Effector memory CD8-positive, alpha-beta T cell (primary cell): ENCODE data around the gene KLHL9.
"Not testable (repeated sequence)": the region's sequence is repeated elsewhere in the genome, so short reads cannot be mapped to it uniquely, and the experiment has no call there.

Experiments
- ATAC-seq: fragments of 150-1000 bp; cut with Tn5 transposase; replicated peaks from 2 replicates; pipeline ENCODE4 v1.10.0; 2021; ENCODE audit warnings: mild to moderate bottlenecking, moderate library complexity
- DNase-seq, 3 experiments: peaks; one replicate each; pipeline ENCODE4 v3.0.0; 2021
- H3K27ac Mint-ChIP-seq, 2 donors: one replicate each; pipeline ENCODE4 v1.8.0; 2022; ENCODE audit warnings: mild to moderate bottlenecking in 2 of 2, mixed read lengths in 2 of 2, moderate library complexity in 2 of 2
- H3K27me3 Mint-ChIP-seq, 2 donors: one replicate each; pipeline ENCODE4 v1.8.0; 2022; ENCODE audit warnings: mixed read lengths in 2 of 2
- H3K36me3 Mint-ChIP-seq: one replicate; pipeline ENCODE4 v1.8.0; 2022; ENCODE audit warnings: mild to moderate bottlenecking, moderate library complexity, mixed read lengths; ENCODE audit not compliant: insufficient read depth
- H3K4me1 Mint-ChIP-seq, 2 donors: one replicate each; pipeline ENCODE4 v1.8.0; 2022; ENCODE audit warnings: low read depth in 2 of 2, mixed read lengths in 2 of 2
- H3K4me3 Mint-ChIP-seq, 2 donors: one replicate each; pipeline ENCODE4 v1.8.0; 2022; ENCODE audit warnings: mild to moderate bottlenecking in 2 of 2, mixed read lengths in 2 of 2, moderate library complexity in 2 of 2
- H3K9me3 Mint-ChIP-seq, 2 donors: one replicate each; pipeline ENCODE4 v1.8.0; 2022; ENCODE audit warnings: mixed read lengths in 2 of 2
- total RNA-seq, 9 experiments: gene quantifications; one replicate each; lab custom pipeline; 2026; lab: John Stamatoyannopoulos, UW

The KLHL9 gene, protein sequence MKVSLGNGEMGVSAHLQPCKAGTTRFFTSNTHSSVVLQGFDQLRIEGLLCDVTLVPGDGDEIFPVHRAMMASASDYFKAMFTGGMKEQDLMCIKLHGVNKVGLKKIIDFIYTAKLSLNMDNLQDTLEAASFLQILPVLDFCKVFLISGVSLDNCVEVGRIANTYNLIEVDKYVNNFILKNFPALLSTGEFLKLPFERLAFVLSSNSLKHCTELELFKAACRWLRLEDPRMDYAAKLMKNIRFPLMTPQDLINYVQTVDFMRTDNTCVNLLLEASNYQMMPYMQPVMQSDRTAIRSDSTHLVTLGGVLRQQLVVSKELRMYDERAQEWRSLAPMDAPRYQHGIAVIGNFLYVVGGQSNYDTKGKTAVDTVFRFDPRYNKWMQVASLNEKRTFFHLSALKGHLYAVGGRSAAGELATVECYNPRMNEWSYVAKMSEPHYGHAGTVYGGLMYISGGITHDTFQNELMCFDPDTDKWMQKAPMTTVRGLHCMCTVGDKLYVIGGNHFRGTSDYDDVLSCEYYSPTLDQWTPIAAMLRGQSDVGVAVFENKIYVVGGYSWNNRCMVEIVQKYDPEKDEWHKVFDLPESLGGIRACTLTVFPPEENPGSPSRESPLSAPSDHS
- 29.6 to 90.8 (median 59.4) reads per million in 9 experiments for total RNA-seq

DNA sequence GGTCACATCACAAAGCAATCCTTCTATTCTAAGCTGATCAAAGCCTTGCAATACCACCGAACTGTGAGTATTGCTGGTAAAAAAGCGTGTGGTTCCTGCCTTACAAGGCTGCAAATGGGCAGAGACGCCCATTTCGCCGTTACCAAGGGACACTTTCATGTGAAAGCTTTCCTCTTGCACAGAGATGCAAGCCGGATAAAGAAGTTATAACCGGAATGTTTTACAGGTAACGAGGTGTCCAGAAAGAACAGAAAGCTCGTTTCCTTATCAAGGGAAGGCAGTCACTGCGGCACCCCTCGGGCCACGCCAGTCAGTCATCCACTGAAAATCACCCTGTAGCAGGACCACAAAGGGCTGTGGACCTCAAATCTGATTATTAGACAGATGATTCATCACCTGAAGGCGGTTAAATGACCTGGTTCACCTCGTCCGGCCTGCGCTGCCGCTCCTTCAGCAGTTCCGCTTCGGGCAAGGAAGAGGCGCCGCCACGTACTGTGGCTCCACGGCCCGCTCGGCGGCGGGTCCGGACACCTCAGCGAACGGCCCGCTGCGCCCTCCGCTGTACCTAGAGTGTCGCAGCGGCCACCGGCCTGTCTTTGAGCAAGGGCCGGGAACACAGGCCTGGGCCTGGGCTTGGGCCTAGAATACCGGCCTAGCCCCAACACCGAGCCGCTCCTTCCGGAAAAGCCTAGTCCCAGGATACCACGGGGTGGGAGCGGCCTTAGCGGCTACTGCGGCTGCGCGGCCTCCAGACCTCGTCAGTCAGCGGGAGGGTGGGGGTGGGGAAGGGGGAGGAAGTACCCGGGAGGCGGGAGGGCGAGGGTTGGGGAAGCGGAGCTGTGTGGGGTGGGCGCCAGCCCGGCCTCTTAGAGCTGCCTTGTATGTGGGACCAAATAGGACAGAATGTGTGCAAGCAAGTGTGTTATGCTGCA, at the start of gene KLHL9:
Gene KLHL9, minus strand, starts transcription at position 704 of the 932 bp plus-strand sequence. Its CDS starts 545 bp downstream, at position 159.
- Mint-ChIP-seq H3K27ac (peak within 1 kb of the TSS; percentile 95 to 97), H3K9me3 (no peaks in the 10 kb centered on the region), H3K27me3 (peaks cover 0 to 12% of the 10 kb centered on the region in 2 donors), H3K4me1 (peaks cover 35 to 55% of the 10 kb centered on the region in 2 donors), H3K36me3 (peaks cover 31% of the 10 kb centered on the region), H3K4me3 (peak within 1 kb of the TSS; percentile 90 to 91)
- DNase-seq (peak; percentile 74 to 78 (median 76)), ATAC-seq (peak; percentile 83)

DNA sequence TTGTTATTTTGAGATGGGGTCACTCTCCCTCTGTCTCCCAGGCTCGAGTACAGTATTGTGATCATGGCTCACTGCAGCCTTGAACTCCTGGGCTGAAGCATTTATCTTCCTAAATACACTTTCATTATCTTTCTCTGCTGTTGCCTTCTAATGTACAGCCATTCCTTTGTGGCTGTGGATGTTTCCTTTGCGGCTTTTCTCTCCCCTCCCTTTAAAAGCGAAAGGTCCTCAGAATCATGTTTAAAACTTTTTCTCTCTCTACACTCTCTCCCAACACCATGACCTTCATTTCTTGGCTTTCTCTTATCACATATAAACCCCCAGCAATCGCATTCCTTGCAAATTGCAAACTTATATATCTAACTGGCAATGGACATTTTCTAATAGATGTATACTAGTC, 48.4 kb upstream of the KLHL9 start:
- no peak overlapping the region for H3K27ac Mint-ChIP-seq
- no peaks in the 10 kb centered on the region for H3K9me3 Mint-ChIP-seq
- DNase-seq (no peak), ATAC-seq (no peak)
- no peaks in the 10 kb centered on the region for H3K36me3 Mint-ChIP-seq
- H3K27me3 Mint-ChIP-seq = peaks cover 50 to 54% of the 10 kb centered on the region in 2 donors
- H3K4me3 Mint-ChIP-seq = no peak overlapping the region
- H3K4me1 Mint-ChIP-seq = peaks cover 6 to 10% of the 10 kb centered on the region in 2 donors

DNA sequence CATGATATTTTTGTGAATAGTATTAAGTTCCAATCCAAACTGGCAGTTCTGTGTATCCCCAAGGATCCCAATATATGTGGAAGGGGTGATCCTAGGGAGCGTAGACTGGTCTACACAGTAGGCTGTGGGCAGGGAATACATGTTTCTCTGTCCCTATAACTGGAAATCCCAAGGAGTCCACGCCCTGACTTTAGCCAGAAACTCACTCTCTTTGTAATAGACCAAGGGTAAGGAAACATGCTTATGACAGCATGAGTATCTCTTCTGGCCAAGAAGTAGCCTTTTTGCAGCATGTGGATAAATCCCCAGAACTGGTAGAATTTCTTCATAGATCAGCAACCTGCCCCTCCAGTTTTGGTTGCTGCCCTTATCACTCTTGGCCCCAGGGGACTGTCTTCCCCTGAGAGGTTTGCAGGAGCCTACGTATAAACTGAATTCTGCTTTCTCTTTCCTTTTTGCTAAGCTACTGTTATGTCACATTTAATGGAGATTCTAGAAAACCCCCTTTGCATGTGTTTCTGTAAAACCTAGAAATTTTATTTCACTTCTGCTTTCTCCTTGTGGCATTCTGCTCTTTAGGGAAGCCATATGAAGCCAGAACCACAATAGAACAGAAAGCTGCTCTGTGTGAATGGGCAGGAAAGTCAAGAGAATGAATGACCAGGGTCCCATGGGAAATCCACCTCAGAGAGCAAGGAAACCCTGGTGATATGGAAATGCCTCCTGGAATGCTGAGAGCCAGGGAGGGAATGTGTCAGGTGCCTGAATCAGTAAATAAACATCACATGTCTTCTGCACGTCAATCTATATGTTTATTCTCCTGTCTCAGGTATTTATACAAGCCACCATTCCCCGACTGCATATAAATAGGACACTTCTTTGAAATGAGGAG, 46.5 kb upstream of the KLHL9 start:
- H3K4me1 Mint-ChIP-seq = peaks cover 6 to 10% of the 10 kb centered on the region in 2 donors
- no peaks in the 10 kb centered on the region for H3K36me3 Mint-ChIP-seq
- H3K9me3 Mint-ChIP-seq = no peaks in the 10 kb centered on the region
- DNase-seq (no peak), ATAC-seq (peak; percentile 90)
- H3K27ac Mint-ChIP-seq = no peak overlapping the region
- peak overlapping the region; percentile 34 to 45 for H3K4me3 Mint-ChIP-seq
- peaks cover 52 to 54% of the 10 kb centered on the region in 2 donors for H3K27me3 Mint-ChIP-seq

DNA sequence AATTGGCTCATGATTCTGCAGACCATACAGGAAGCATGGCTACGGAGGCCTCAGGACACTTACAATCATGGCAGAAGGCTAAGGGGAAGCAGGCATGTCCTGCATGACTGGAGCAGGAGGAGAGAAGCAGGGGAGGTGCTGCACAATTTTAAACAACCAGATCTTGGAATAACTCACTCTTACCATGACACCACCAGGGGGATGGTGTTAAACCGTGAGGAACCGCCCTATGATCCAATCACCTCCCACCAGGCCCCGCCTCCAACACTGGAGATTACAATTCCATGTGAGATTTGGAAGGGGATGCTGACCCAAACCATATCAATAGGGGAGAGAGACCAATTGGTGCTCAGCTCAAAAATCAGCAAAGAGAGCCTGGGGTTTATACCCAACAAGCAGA, 36.3 kb upstream of the KLHL9 start:
- not testable (repeated sequence) for DNase-seq, H3K9me3 Mint-ChIP-seq, ATAC-seq, H3K4me3 Mint-ChIP-seq, H3K36me3 Mint-ChIP-seq, H3K27ac Mint-ChIP-seq, H3K4me1 Mint-ChIP-seq
- peaks cover 46 to 50% of the 10 kb centered on the region in 2 donors for H3K27me3 Mint-ChIP-seq

DNA sequence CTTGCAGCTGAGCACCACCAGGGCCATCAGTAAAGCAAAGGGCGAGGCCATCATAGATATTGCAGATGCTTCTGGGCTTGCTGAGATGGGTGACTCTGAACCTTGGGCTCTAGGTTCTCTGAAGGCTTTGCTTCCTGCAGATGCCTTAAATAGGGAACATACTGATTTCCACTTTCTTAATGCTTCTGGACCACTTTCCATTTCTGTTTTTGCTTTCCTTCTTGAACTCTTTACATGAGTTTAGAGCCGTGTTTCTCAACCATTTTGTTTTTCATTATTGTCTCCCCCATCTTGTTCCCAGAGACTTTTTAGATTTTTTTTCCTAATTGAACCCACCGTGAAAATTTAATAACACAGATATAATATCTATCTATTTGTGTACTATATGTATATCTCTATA, 32.8 kb upstream of the KLHL9 start, which contains the start of gene IFNA13:
Gene IFNA13, minus strand, starts transcription at position 101 of the 400 bp plus-strand sequence. Its CDS starts 47 bp downstream, at position 54.
- peaks cover 61 to 62% of the 10 kb centered on the region in 2 donors for H3K27me3 Mint-ChIP-seq
- no peak within 1 kb of the TSS for H3K27ac Mint-ChIP-seq
- H3K9me3 Mint-ChIP-seq = no peaks in the 10 kb centered on the region
- DNase-seq (no peak), ATAC-seq (no peak)
- H3K36me3 Mint-ChIP-seq = no peaks in the 10 kb centered on the region
- H3K4me3 Mint-ChIP-seq = no peak within 1 kb of the TSS
- no peaks in the 10 kb centered on the region for H3K4me1 Mint-ChIP-seq

DNA sequence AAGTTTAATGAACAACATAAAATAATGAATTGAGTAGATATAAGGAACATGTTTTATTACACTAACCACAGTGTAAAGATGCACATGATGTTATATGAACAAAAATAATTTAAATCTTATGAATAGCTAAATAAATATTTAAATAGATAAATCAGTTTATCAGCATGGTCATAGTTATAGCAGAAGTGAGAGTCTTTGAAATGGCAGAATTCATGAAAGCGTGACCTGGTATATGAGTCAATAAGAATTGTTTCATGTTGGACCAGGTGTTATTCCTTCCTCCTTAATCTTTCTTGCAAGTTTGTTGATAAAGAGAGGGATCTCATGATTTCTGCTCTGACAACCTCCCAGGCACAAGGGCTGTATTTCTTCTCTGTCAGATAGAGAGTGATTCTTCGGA, 32.0 kb upstream of the KLHL9 start:
- H3K27ac Mint-ChIP-seq, H3K9me3 Mint-ChIP-seq, ATAC-seq, H3K36me3 Mint-ChIP-seq, H3K4me3 Mint-ChIP-seq, H3K4me1 Mint-ChIP-seq, DNase-seq: not testable (repeated sequence)
- peaks cover 64 to 65% of the 10 kb centered on the region in 2 donors for H3K27me3 Mint-ChIP-seq

DNA sequence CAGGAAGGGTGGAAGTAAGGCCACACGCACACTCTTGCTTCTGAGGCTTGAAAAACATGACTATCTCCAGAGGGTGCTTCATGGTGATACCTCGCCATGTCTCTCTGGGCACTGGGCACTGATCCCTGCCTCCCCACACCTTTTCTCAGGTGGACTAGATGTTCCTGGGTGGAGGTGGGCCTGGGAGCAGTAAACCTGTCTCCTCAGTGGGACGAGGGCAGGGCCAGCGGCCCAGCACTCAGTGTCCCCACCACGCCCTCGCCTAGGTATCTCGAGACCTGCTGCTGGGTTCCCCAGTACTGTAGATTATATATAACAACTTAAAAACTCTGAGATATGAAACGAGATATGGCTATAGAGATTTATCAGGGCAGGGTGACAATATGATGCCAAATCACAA, 27.1 kb upstream of the KLHL9 start:
- H3K4me3 Mint-ChIP-seq = no peak overlapping the region
- no peaks in the 10 kb centered on the region for H3K9me3 Mint-ChIP-seq
- H3K27me3 Mint-ChIP-seq = peaks cover 38 to 51% of the 10 kb centered on the region in 2 donors
- H3K36me3 Mint-ChIP-seq = no peaks in the 10 kb centered on the region
- no peak overlapping the region for H3K27ac Mint-ChIP-seq
- DNase-seq (no peak), ATAC-seq (no peak)
- H3K4me1 Mint-ChIP-seq = peaks cover 3 to 9% of the 10 kb centered on the region in 2 donors

DNA sequence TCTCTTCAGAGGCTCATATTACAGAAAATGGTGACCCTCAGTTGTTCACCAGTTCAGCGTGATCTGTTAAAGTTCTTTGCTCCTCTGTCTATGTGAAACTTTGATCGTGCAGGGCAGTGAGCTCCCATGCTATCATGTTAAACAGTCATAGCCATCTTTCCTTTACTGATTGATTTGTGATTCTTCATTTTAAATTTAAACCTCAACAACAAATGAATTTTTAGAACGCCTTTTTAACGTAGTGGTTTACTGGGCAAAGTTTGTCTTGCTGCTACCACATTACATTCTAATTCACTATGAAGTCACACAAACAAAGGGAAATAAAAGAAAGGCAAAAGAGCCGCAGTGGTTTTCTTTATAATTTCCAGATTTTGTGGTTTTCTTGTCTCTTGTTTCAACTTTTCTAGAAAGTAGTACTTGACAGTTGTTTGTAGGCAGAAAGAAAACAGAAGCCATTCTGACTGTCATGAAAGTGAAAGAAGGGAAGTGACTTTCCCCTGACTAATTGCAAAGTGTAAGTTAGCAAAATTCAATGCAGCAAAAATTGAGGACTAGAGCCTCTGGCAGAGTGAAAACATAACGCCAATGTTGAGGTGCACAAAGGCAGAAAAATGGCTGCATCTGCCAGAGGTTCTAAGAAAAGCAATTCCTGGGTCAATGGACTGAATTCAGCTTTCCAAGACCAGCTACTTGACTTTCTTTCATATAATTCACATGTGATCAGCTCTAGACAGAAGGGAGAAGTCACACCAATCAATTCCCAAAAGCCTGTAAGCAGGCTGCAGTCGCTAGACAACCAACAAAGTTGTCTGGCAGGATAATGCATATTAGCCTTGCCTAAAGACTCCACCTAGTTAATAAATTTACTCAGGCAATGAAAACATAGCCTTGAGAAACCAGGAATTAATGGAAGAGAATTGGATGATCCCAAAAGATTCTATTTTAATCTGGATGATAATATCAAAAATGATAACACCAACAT, 22.6 kb upstream of the KLHL9 start:
- peak overlapping the region; percentile 44 to 72 for H3K27ac Mint-ChIP-seq
- ATAC-seq = peak; percentile 45
- H3K9me3 Mint-ChIP-seq = no peaks in the 10 kb centered on the region
- no peak for DNase-seq
- peaks cover 4 to 13% of the 10 kb centered on the region in 2 donors for H3K4me1 Mint-ChIP-seq
- H3K36me3 Mint-ChIP-seq = peaks cover 3% of the 10 kb centered on the region
- H3K27me3 Mint-ChIP-seq = peaks cover 9 to 26% of the 10 kb centered on the region in 2 donors
- H3K4me3 Mint-ChIP-seq = peak overlapping the region; percentile 65 to 66

DNA sequence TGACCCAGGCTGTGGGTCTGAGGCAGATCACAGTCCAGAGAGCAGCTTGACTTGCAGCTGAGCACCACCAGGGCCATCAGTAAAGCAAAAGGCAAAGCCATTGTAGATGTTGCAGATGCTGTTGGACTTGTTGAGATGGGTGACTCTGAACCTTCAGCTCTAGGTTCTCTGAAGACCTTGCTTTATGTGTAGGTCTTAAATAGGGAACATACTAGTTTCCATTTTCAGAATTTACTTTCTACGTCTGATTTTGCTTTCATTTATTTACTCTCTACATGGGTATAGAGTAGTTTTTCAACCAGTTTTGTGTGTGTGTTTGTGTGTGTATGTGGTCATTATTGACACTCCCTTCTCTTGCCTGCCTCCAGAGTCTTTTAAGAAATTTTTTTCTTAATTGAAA, 15.6 kb upstream of the KLHL9 start, which contains the start of gene IFNA6:
Gene IFNA6, minus strand, starts transcription at position 101 of the 400 bp plus-strand sequence. Its CDS starts 0 bp downstream, at position 101.
- ATAC-seq = no peak
- Mint-ChIP-seq H3K9me3 (no peaks in the 10 kb centered on the region), H3K4me3 (no peak within 1 kb of the TSS), H3K27me3 (peaks cover 46 to 48% of the 10 kb centered on the region in 2 donors), H3K36me3 (peaks cover 3% of the 10 kb centered on the region), H3K27ac (no peak within 1 kb of the TSS), H3K4me1 (no peaks in the 10 kb centered on the region)
- no peak for DNase-seq

DNA sequence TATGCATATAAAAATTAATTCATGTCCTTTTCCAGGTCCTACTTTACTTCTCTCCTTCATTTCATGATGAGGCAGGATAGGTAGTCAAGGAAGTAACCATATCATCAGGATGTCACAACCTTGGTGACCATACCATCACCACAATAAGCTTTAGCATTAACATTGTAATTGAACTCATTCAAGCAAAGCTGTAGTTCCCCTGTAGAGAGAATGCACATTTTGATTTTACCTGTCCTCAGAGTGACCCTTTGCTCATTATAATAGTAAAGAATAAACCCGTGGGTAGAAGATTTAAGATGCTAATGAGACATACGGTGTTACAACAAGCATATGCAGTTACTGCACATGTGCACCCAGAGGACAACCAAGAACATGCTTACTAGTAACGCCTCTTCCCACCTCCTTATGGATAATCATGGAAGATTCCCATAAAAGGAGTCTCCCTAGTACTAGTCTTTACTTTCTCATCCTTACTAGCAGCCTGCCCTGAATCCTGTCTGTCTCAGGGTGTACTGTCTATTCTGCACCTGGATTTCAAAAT, 13.3 kb upstream of the KLHL9 start:
- ATAC-seq (no peak), DNase-seq (no peak)
- Mint-ChIP-seq H3K27me3 (peaks cover 58 to 62% of the 10 kb centered on the region in 2 donors), H3K4me1 (no peaks in the 10 kb centered on the region), H3K9me3 (no peaks in the 10 kb centered on the region), H3K4me3 (no peak overlapping the region), H3K27ac (no peak overlapping the region), H3K36me3 (no peaks in the 10 kb centered on the region)

DNA sequence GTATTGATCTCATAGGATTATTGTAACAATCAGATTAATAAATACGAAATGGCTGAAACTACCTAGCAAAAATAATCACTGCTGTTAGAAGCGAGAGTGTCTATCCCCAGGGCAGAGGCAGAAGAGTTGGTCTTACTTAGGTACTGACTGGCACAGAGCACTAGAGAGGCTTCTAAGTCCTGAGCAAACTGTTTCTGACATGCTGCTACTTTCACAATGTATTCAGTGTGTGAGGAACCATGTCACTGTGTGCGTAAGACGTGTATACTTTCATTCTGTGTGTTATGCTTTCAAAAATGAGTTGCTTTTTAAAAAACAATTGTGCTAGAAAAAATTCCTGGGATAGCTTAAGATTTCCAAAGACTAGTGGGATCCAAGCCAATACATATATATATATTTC, 5.5 kb upstream of the KLHL9 start:
- no peak for ATAC-seq
- Mint-ChIP-seq H3K9me3 (no peaks in the 10 kb centered on the region), H3K36me3 (peaks cover 2% of the 10 kb centered on the region), H3K4me1 (peaks cover 4 to 10% of the 10 kb centered on the region in 2 donors), H3K27ac (no peak overlapping the region), H3K27me3 (peaks cover 36 to 64% of the 10 kb centered on the region in 2 donors), H3K4me3 (no peak overlapping the region)
- DNase-seq = no peak
